HG03103 (cell line): ENCODE measurements around the gene TTC34.
"Not testable (repeated sequence)": the region's sequence is repeated elsewhere in the genome, so short reads cannot be mapped to it uniquely, and the experiment has no call there.

ENCODE experiments used
- ATAC-seq: cut with Tn5 transposase; IDR thresholded peaks from one replicate; pipeline ENCODE4 v1.9.1; 2021; ENCODE audit warnings: low read depth; ENCODE audit not compliant: unreplicated experiment

TTC34 gene

DNA sequence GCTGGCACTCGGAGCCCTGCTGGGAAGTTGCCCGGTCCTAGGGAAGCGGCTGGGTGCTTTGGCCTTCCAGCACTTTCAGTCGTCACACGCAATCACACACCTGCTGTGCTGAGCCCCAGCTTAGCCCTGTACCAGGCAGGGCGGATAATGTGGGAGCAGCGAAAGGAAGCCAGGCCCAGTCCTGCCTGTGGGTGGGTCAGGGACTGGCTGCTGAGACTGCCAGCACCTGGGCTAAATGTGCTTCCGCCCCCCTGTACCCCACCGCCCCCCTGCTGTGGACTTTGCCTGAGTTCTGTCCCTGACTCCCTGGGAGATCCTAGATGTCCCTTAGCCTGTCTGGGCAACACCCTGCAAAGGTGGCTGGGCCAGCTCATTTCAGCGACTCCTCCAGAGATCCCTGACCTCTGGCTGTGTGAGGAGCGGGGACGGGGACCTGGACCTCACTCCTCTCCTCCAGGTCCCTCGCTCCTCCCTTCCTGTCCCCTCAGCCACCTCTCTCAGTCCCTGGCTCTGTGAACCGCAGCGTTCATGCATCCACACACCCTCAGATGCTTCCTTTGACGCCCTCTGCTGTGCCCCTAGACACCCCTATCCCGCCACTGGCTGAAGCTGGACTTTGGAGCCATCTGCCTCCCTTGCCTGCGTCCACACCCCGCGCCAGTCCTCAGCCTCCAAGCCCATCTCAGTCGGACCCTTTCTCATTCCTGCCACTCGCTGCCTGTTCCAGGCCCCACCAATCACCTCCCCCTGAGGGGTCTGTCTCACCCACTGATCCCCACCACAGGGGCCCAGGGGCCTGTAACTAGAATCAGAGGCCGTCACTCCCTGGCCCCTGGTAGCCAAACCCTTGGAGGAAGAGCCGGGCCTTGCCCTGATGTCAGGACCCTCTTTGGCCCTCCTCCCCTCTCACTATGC lies 170.1 kb downstream of the TTC34 start:
- ATAC-seq, result no peak

GRCh38 chr1:2630498-2631135 lies 170.9 kb downstream of the TTC34 start:
- ATAC-seq, result no peak

- no peak for ATAC-seq
Observed at GRCh38 chr1:2629627-2630497, 171.6 kb downstream of the TTC34 start.

- no peak for ATAC-seq
Observed at GRCh38 chr1:2628933-2629626, 172.4 kb downstream of the TTC34 start.

DNA sequence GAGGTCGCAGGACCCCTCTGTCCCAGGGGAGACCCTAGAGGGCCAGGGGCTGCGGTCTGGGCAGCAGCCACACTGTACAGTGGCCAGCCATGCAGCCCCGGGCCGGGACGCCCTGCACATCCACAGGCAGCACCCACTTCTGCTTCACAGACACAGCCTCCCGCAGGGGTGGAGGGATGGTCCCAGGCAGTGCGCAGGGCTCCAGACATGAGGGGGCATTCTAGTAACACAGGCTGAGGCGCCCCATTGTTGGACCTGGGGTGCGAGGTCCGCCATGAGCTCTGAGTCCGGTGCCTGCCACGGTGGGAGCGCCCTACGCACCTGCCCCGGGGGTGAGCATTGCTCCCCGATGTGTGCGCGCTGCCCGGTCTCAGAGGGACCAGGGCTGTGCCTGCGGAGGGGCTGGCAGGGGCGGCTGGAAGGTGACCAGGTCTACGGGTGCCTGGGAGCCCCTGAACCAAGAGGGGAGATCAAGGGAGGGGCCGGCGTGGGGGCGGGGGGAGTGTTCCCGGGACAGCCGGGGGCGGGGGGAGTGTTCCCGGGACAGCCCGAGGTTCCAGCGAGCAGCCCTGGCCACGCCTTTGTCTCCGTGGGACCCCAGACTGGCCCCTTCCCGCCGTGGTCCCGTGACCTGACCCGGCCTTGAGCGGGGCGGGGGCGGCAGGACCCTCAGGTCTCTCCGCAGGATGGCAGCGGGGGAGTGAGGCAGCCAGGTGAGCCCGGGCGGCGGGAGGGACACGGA lies 173.1 kb downstream of the TTC34 start:
- ATAC-seq, result no peak

DNA sequence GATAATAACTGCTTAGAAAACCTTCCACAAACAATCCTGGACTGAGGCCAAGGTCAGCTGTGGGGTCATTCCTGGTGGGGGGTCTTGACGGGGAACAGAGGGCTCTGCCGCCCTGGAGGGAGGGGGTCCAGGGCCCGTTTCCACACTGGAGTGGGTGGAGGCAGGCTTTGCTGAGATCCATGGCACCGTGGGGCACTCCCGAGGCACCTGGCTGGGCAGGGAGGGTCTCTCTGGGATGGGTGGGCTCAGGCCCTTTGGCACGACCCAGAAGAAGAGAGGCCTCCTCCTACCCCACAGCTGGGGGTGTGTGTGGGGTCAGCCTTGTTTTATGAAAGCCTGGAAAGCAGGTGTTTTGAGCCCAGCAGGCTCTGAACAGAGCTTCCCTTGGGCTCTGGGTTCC lies 173.7 kb downstream of the TTC34 start:
- no peak for ATAC-seq

GRCh38 chr1:2625748-2626147 lies 175.7 kb downstream of the TTC34 start:
- not testable (repeated sequence) for ATAC-seq

- ATAC-seq, result no peak
Observed at GRCh38 chr1:2625311-2625710, 176.2 kb downstream of the TTC34 start.

GRCh38 chr1:2624735-2625300 lies 176.7 kb downstream of the TTC34 start:
- no peak for ATAC-seq

- no peak for ATAC-seq
Observed at GRCh38 chr1:2623571-2624337, 177.7 kb downstream of the TTC34 start.

GRCh38 chr1:2617971-2618470 lies 183.5 kb downstream of the TTC34 start:
- ATAC-seq, result no peak

- ATAC-seq, result no peak
Observed at GRCh38 chr1:2614145-2614544, 187.3 kb downstream of the TTC34 start.

- no peak for ATAC-seq
Observed at GRCh38 chr1:2612591-2613365, 188.7 kb downstream of the TTC34 start.

DNA sequence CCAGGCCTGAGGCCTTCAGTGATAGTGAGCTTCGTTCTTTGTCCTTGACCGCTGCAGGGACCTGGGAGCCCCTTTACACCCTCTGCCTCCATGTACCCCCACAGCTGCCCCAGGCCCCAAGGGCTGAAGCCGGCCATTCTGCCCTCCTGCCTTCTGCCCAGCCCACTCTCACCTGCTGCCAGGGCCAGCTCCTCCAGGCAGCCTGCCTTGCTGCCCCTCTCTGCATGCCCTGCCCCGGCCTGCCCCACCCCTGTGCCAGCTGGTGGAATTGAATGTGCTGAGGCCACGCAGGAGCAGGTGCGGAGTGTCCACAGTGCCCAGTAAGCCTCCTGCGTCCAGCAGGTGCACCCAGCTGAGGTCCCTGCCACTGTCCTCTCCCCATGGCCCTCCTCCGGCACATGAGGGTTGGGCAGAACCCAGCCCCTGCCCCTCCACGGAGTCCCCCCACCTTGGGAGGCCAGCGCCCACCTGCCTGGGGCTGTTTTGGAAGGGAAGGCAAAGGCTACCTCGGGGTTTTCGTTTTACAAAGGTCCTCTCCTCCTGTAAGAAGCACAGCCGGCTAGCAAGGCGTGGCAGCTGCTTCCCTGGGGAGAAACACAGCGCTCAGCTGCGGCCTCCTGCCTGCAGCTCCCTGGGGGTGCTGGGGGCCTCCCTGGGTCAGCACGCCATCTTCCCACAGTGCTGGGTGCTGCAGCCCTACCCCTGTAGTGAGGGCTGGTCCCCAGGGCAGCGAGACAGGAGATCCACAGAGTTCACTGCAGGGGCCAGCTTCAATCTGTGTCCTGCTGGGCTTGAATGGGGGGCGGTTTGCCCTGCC lies 189.7 kb downstream of the TTC34 start:
- no peak for ATAC-seq

DNA sequence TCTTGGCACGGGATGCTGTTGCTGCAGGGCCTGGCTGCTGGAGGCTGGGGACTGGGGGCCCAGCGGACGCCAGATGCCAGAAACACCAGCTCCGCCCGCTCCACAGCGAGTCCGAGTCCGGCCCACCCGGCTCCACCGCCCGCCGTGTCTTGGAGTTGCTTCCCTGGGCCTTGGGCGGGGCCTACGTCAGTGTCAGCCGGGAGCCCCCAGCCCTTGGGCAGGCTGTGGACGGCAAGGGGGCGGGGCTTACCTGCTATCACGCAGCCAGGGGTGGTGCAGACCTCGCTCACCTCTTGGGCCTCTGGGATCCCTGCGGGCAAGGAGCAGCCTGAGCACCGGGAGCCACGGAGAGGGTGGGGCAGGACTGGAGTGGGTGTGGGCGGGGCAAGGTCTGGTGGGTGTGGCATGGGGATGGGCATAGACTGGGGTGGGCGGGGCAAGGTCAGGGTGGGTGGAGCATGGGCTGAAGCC lies 190.4 kb downstream of the TTC34 start:
- ATAC-seq, result no peak

DNA sequence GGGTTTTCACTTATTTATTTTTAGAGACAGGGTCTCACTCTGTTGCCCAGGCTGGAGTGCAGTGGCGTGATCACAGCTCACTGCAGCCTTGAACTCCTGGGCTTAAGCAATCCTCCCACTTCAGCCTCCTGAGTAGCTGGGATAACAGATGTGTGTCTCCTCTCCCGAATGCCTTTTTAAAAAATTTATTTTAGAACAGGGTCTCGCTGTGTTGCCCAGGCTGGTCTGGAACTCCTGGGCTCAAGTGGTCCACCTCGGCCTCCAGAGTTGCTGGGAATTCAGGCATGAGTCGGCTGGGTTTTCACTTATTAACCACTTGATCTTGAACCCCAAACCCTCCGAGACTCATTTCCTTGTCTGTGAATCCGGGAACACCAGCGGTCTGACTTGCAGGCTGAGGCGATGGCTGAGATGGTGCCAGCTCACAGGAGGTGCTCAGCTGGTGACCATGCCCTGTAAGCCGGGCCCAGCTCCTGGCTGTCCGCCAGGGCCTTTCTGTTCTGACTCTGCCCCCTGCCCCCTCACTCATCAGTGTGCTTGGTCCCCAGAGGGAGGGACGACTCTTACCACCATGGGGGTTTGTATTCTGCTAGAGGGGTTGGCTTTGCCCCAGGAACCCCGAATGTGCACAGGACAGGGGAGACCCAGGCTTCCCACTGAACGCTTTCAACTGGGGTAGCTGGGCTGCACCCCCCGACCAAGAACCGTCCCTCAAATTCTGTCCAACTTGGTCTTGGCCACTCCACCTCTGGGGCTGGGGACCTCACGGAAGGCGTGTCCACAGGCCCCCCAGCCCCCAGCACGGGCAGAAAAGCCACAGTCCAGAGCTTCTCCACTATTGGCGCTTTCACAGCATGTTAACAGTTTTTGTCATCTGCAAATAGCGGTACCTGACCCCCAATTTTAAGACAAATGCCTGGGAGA lies 191.2 kb downstream of the TTC34 start:
- ATAC-seq, result no peak
